ENCODE data around the gene TNFRSF1A. TPM values are rescaled to one million over a fixed set of nuclear protein-coding genes. Genes with fewer than 3 reads are reported as not detected.

Gene TNFRSF1A
- total and polyA plus RNA-seq, 2 of the 13 experiments (the other 11 are each of a cell fraction or from before 2014, with no cell fraction given): 41.5 to 61.2 TPM

DNA sequence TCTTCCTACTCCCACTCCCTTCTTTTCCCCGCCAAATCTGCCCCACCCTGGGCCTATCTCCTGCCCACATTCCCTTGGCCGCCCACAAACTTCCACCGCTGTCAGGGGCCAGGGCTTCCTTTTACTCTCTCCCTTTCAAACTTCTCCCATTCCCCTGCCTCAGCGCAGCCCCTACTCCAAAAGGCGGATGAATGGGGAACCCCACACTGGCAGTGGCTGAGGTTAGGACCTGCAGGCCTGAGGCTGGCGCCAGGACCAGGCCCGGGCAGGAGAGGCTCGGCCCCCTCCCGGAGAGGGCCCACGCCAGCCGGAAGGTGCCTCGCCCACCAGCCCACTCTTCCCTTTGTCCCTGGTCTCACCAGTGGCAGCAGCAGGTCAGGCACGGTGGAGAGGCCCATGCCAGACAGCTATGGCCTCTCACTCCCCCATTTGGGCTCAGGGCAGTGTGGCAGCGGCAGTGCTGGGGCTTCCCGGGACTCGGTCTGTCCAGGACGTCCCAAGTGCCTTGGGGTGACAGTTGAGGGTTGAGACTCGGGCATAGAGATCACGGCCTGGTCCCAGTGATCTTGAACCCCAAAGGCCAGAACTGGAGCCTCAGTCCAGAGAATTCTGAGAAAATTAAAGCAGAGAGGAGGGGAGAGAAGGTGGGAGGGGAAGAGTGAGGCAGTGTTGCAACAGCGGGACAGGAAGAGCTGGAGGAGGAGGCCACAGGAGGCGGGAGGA, at the start of gene TNFRSF1A (continued):
- TF ChIP-seq, protein P1, sequence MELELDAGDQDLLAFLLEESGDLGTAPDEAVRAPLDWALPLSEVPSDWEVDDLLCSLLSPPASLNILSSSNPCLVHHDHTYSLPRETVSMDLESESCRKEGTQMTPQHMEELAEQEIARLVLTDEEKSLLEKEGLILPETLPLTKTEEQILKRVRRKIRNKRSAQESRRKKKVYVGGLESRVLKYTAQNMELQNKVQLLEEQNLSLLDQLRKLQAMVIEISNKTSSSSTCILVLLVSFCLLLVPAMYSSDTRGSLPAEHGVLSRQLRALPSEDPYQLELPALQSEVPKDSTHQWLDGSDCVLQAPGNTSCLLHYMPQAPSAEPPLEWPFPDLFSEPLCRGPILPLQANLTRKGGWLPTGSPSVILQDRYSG (CRISPR knock-in tag; IDR thresholded peaks at IDR 0.05): peak; percentile 36; the same call in 1 of the 2 replicates
- peak; percentile 40; the same call in 1 of the 2 replicates for TF ChIP-seq KDM5B (CRISPR knock-in tag; IDR thresholded peaks at IDR 0.05; ENCODE audit: borderline replicate concordance)
- TF ChIP-seq, protein P2, sequence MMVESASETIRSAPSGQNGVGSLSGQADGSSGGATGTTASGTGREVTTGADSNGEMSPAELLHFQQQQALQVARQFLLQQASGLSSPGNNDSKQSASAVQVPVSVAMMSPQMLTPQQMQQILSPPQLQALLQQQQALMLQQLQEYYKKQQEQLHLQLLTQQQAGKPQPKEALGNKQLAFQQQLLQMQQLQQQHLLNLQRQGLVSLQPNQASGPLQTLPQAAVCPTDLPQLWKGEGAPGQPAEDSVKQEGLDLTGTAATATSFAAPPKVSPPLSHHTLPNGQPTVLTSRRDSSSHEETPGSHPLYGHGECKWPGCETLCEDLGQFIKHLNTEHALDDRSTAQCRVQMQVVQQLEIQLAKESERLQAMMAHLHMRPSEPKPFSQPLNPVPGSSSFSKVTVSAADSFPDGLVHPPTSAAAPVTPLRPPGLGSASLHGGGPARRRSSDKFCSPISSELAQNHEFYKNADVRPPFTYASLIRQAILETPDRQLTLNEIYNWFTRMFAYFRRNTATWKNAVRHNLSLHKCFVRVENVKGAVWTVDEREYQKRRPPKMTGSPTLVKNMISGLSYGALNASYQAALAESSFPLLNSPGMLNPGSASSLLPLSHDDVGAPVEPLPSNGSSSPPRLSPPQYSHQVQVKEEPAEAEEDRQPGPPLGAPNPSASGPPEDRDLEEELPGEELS (CRISPR knock-in tag; IDR thresholded peaks at IDR 0.05): no peak; the same call in 1 of the 2 replicates
- TF ChIP-seq, protein P3, sequence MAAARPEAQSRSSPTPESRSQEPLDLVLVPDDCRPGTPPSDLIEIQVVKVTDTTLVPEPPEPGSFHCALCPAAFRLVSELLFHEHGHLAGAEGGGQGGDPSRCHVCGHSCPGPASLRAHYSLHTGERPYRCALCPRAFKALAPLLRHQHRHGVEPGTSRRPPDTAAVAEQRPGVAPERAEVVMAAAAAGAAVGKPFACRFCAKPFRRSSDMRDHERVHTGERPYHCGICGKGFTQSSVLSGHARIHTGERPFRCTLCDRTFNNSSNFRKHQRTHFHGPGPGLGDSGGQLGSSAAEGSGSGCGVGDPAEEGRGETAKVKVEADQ (CRISPR knock-in tag; IDR thresholded peaks at IDR 0.05; ENCODE audit: borderline replicate concordance): 0 out of 2 replicates have a peak, but pooled peaks have one; percentile 20
- no peak for TF ChIP-seq RBAK (CRISPR knock-in tag; IDR thresholded peaks at IDR 0.05)
- no peak for TF ChIP-seq KLF6 (CRISPR knock-in tag; IDR thresholded peaks at IDR 0.05)
- TF ChIP-seq SAFB2 (CRISPR knock-in tag; IDR thresholded peaks at IDR 0.05; ENCODE audit: borderline replicate concordance, low read depth): peak; percentile 44; the same call in 1 of the 2 replicates
- TF ChIP-seq CHCHD3 (CRISPR knock-in tag; IDR thresholded peaks at IDR 0.05): peak; percentile 33; the same call in 1 of the 2 replicates
- TF ChIP-seq EED (CRISPR knock-in tag; IDR thresholded peaks at IDR 0.05): peak; percentile 77; the same call in 1 of the 2 replicates
- TF ChIP-seq TAF1 (CRISPR knock-in tag; IDR thresholded peaks at IDR 0.05): peak; percentile 75; the same call in 1 of the 2 replicates
- TF ChIP-seq DMAP1 (CRISPR knock-in tag; IDR thresholded peaks at IDR 0.05): 0 out of 2 replicates have a peak, but pooled peaks have one; percentile 25
- TF ChIP-seq, protein P4, sequence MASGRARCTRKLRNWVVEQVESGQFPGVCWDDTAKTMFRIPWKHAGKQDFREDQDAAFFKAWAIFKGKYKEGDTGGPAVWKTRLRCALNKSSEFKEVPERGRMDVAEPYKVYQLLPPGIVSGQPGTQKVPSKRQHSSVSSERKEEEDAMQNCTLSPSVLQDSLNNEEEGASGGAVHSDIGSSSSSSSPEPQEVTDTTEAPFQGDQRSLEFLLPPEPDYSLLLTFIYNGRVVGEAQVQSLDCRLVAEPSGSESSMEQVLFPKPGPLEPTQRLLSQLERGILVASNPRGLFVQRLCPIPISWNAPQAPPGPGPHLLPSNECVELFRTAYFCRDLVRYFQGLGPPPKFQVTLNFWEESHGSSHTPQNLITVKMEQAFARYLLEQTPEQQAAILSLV (CRISPR knock-in tag; IDR thresholded peaks at IDR 0.05; ENCODE audit: borderline replicate concordance): peak; percentile 60
- TF ChIP-seq, protein P5, sequence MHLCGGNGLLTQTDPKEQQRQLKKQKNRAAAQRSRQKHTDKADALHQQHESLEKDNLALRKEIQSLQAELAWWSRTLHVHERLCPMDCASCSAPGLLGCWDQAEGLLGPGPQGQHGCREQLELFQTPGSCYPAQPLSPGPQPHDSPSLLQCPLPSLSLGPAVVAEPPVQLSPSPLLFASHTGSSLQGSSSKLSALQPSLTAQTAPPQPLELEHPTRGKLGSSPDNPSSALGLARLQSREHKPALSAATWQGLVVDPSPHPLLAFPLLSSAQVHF (CRISPR knock-in tag; IDR thresholded peaks at IDR 0.05): 0 out of 2 replicates have a peak, but pooled peaks have one; percentile 44
- no peak for TF ChIP-seq ZNF10 (CRISPR knock-in tag; IDR thresholded peaks at IDR 0.05; ENCODE audit: borderline replicate concordance, low read depth)
- TF ChIP-seq ZNF331 (CRISPR knock-in tag; IDR thresholded peaks at IDR 0.05): peak; percentile 61
- TF ChIP-seq ZNF510 (CRISPR knock-in tag; IDR thresholded peaks at IDR 0.05; ENCODE audit: low read depth): no peak
- TF ChIP-seq KAT7 (CRISPR knock-in tag; IDR thresholded peaks at IDR 0.05; ENCODE audit: borderline replicate concordance): peak; percentile 65; the same call in 1 of the 2 replicates
- 0 out of 2 replicates have a peak, but pooled peaks have one; percentile 29 for TF ChIP-seq POGZ (CRISPR knock-in tag; IDR thresholded peaks at IDR 0.05)
- TF ChIP-seq, protein P6, sequence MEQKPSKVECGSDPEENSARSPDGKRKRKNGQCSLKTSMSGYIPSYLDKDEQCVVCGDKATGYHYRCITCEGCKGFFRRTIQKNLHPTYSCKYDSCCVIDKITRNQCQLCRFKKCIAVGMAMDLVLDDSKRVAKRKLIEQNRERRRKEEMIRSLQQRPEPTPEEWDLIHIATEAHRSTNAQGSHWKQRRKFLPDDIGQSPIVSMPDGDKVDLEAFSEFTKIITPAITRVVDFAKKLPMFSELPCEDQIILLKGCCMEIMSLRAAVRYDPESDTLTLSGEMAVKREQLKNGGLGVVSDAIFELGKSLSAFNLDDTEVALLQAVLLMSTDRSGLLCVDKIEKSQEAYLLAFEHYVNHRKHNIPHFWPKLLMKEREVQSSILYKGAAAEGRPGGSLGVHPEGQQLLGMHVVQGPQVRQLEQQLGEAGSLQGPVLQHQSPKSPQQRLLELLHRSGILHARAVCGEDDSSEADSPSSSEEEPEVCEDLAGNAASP (CRISPR knock-in tag; IDR thresholded peaks at IDR 0.05; ENCODE audit: borderline replicate concordance): peak; percentile 20; the same call in 1 of the 2 replicates
